Vagina (tissue), 2 donors: Measurements from ENCODE around the gene TSHR.
"Not testable (repeated sequence)": the region's sequence is repeated elsewhere in the genome, so short reads cannot be mapped to it uniquely, and the experiment has no call there.

Experiments used
- CTCF ChIP-seq, 3 experiments: fragments of 450-650 bp in 2 of 3; fragments of 200-600 bp in 1 of 3; sonication (generic) in 1 of 3; IDR thresholded peaks; one replicate each; pipeline ENCODE4 v1.5.1; 2017 to 2019; ENCODE audit warnings: antibody characterized with exemption in 3 of 3, mild to moderate bottlenecking in 2 of 3, moderate library complexity in 2 of 3
- POLR2A ChIP-seq, 2 donors: fragments of 450-650 bp; IDR thresholded peaks; one replicate each; pipeline ENCODE4 v1.6.1; 2017; ENCODE audit warnings: antibody characterized with exemption in 2 of 2, mild to moderate bottlenecking in 2 of 2, moderate library complexity in 2 of 2
- POLR2AphosphoS5 ChIP-seq, 2 donors: sonication (generic); formaldehyde crosslinking; IDR thresholded peaks; one replicate each; pipeline ENCODE4 v1.9.0; 2017; ENCODE audit warnings: antibody characterized with exemption in 2 of 2, mild to moderate bottlenecking in 2 of 2, low read depth in 1 of 2; ENCODE audit not compliant: insufficient read depth in 1 of 2

DNA sequence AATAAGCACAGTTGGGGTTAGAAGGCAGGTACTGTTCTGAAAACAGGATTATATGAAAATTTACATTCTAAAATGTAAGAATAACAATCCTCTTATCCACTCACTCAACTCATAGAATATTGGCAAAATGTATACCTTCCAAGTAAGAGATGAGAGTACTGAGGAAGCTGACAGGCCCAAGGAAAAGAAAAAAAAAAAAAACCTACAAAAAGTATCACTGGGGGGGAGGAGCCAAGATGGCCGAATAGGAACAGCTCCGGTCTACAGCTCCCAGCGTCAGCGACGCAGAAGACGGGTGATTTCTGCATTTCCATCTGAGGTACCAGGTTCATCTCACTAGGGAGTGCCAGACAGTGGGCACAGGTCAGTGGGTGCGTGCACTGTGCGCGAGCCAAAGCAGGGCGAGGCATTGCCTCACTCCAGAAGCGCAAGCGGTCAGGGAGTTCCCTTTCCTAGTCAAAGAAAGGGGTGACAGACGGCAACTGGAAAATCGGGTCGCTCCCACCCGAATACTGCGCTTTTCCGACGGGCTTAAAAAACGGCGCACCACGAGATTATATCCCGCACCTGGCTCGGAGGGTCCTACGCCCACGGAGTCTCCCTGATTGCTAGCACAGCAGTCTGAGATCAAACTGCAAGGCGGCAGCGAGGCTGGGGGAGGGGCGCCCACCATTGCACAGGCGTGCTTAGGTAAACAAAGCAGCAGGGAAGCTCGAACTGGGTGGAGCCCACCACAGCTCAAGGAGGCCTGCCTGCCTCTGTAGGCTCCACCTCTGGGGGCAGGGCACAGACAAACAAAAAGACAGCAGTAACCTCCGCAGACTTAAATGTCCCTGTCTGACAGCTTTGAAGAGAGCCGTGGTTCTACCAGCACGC, 158.8 kb downstream of the TSHR start:
- not testable (repeated sequence) for TF ChIP-seq CTCF (IDR thresholded peaks at IDR 0.05); POLR2A (IDR thresholded peaks at IDR 0.05); POLR2AphosphoS5 (IDR thresholded peaks at IDR 0.05; ENCODE audit: insufficient read depth in 1 of 2, low read depth in 1 of 2)
